ENCODE results near the gene EIF4A3.
"Not testable (repeated sequence)": the region's sequence is repeated elsewhere in the genome, so short reads cannot be mapped to it uniquely, and the experiment has no call there.

The EIF4A3 gene

GRCh38 chr17:80171681-80172080, 24.8 kb upstream of the EIF4A3 start:
- no peak for DNase-seq (ENCODE audit: low spot score)

DNA sequence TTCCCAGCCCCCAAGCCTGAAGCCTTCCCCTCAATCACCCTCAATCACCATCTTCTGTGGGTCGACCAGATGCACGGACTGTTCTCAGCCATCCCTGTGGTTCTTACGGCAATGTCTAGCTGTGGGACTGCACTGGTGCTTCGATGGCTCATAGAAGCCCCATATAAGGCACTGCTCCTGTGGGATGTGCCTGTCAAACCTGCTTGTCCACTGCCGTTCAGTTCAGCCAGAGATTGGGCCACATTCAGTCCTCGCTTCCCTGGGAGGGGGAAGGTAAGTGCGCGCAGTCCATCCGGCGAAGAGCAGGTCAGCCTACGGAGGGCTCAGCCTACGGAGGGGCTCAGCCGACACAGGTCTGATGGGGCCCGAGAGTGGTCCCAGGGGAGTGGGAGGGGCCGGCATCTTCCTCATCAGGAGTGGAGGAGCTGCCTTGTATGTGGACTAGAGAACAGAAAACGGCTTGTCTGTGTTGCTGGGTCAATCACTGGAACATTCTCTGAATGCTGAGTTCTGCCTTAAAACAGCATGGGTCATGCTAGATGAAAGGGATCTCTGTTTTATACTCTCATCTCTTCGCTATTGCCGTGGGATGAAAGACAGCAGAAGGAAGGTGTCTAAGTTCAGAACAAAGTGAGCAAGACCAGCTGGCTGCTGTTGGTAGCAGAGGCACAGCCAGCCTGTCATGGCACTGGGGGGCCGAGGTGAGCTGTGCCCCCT, 23.0 kb upstream of the EIF4A3 start, which contains the start of gene CARD14:
CARD14 (plus strand) TSS at position 247 of the 717 bp plus-strand sequence. CDS start 11,409 bp downstream, outside the sequence.
- DNase-seq (ENCODE audit: low spot score): peak; percentile 35

- no peak for DNase-seq (ENCODE audit: low spot score)
Measured at GRCh38 chr17:80169107-80169506, 22.2 kb upstream of the EIF4A3 start.

DNA sequence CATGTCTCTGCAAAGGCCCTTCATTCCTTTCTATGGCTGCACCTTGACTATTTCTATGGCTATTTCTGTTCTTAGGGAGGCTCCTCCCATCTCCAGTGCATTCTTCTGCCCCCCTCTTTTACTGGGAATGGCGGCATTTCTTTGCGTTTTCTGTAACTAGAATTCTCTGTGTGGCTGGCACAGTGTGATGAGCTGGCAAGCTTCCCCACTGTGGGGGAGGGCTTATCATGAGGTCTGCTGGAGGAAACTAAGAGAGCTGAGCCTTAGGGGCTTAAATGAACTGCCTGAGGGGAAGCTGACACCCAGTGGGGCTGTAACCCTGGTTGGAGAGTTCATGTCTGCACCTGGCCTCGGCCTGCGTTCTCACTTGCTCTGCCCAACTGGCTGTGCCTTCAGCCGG, 21.4 kb upstream of the EIF4A3 start:
- no peak for DNase-seq (ENCODE audit: low spot score)

- DNase-seq (ENCODE audit: low spot score): no peak
Measured at GRCh38 chr17:80166446-80166845, 19.5 kb upstream of the EIF4A3 start.

DNA sequence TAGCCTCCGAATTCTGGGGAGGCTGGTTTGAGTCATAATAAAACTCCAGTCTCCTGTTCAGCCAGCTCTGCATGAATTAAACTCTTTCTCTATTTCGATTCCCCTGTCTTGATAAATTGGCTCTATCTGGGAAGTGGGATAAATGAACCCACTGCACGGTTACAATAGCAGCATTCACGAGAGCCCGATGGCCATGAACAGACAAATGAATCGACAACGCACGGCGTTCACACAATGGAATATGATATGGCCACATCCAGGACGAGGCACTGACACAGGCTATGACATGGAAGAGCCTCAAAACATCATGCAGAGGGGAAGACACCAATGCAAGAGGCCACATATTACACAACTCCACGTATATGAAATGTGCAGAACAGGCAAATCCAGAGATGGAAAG, 17.3 kb upstream of the EIF4A3 start:
- DNase-seq (ENCODE audit: low spot score): peak; percentile 55

DNA sequence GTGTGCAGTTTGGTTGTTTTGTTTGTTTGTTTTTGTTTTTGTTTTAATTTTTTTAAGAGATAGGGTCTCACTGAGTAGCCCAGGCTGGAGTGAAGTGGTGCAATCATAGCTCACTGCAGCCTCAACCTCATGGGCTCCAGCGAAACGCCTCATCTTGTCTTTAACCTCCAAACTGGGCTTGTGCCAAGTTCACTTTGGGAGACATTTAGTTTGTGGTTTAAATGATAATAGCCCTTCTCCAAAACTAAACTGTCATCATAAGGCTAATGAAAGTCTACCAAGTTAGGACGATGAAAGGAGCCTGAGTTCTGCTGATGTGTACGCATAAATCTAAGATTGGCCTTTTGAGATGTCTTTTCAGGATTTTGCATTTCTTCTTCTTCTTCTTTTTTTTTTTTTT, 16.4 kb upstream of the EIF4A3 start:
- no peak for DNase-seq (ENCODE audit: low spot score)

- no peak for DNase-seq (ENCODE audit: low spot score)
Measured at GRCh38 chr17:80160536-80160935, 13.6 kb upstream of the EIF4A3 start.

DNA sequence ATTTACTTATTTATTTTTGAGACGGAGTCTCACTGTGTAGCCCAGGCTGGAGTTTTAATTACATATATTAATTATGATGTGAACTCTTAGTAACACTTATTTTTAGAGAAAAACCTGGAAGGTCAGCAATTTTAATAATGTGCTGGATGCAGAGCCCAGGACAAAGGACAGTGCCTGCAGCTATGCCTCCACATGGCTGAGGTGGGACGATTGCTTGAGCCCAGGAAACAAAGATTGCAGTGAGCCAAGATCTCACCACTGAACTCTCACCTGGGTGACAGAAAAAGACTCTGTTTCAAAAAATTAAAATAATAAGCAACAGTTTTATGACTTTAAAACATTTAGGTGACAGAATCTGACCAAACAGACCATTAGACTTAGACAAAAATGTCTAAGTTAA, 11.9 kb upstream of the EIF4A3 start:
- no peak for DNase-seq (ENCODE audit: low spot score)

DNA sequence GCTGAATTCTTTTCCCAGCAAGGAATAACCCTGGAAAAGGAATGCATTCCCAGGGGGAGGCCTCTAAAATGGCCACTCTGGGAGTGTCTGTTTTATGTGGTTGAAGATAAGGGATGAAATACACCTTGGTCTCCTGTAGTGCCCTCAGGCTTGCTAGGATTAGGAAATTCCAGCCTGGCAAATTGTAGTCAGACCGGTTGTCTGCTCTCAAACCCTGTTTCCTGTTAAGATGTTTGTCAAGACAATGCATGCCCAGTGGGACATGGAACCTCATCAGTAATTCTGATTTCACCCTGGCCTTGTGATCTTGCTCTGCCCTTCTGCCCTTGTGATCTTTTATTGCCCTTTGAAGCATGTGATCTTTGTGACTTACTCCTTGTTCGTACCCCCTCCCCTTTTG, 8.7 kb upstream of the EIF4A3 start:
- DNase-seq (ENCODE audit: low spot score): not testable (repeated sequence)

GRCh38 chr17:80154166-80154565, 7.2 kb upstream of the EIF4A3 start:
- no peak for DNase-seq (ENCODE audit: low spot score)

DNA sequence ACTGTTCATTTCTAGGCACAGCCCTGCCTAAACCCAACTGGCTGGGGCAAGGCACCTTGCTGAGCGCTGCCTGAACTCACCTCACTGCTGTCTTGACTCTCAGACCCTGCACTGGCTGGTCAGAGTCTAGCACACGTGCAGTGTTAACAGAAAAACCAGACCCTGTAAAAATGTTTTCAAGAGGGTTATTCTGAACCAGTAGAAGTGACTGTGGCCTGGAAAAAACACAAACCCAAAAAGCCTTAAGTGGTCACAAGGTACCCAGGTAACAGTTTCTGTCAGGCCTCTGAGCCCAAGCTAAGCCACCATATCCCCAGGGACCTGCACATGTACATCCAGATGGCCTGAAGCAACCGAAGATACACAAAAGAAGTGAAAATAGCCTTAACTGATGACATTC, 6.1 kb upstream of the EIF4A3 start:
- DNase-seq (ENCODE audit: low spot score): no peak

- DNase-seq (ENCODE audit: low spot score): no peak
Measured at GRCh38 chr17:80152081-80152702, 5.3 kb upstream of the EIF4A3 start.

GRCh38 chr17:80151333-80151732, 4.4 kb upstream of the EIF4A3 start:
- DNase-seq (ENCODE audit: low spot score): no peak

GRCh38 chr17:80146121-80147034, 550 bp downstream of the EIF4A3 start:
- DNase-seq (ENCODE audit: low spot score): peak; percentile 15

- DNase-seq (ENCODE audit: low spot score): no peak
Measured at GRCh38 chr17:80145076-80146075, 1.6 kb downstream of the EIF4A3 start.

- no peak for DNase-seq (ENCODE audit: low spot score)
Measured at GRCh38 chr17:80142929-80143328, 4.0 kb downstream of the EIF4A3 start.

- DNase-seq (ENCODE audit: low spot score): no peak
Measured at GRCh38 chr17:80141463-80142165, 5.3 kb downstream of the EIF4A3 start.

GRCh38 chr17:80138856-80139426, 8.0 kb downstream of the EIF4A3 start:
- no peak for DNase-seq (ENCODE audit: low spot score)

- DNase-seq (ENCODE audit: low spot score): no peak
Measured at GRCh38 chr17:80137131-80137530, 9.8 kb downstream of the EIF4A3 start.

- no peak for DNase-seq (ENCODE audit: low spot score)
Measured at GRCh38 chr17:80133626-80133970, 13.3 kb downstream of the EIF4A3 start.
